Liver (tissue), 3 donors: ENCODE measurements around the gene ADORA2A.

ENCODE experiments used
- EGR1 ChIP-seq, 2 donors: IDR thresholded peaks; 2 replicates each; pipeline ENCODE4 v1.6.1; 2016 to 2018; ENCODE audit warnings: antibody characterized with exemption in 2 of 2, low read depth in 2 of 2
- FOXA1 ChIP-seq: IDR thresholded peaks from 2 replicates; pipeline ENCODE4 v1.6.1; 2016; ENCODE audit warnings: antibody characterized with exemption
- FOXA2 ChIP-seq: IDR thresholded peaks from 2 replicates; pipeline ENCODE4 v1.6.1; 2016; ENCODE audit warnings: antibody characterized with exemption
- GABPA ChIP-seq, 2 donors: IDR thresholded peaks in 1 of 2; conservative IDR thresholded peaks in 1 of 2; 2 replicates each; pipeline ENCODE4 v1.6.1; 2016; ENCODE audit warnings: antibody characterized with exemption in 2 of 2, mild to moderate bottlenecking in 1 of 2, moderate library complexity in 1 of 2
- JUND ChIP-seq, 2 donors: IDR thresholded peaks; 2 replicates each; pipeline ENCODE4 v1.6.1; 2016; ENCODE audit warnings: antibody characterized with exemption in 2 of 2
- MAX ChIP-seq: IDR thresholded peaks from 2 replicates; pipeline ENCODE4 v1.6.1; 2016; ENCODE audit warnings: antibody characterized with exemption
- RAD21 ChIP-seq, 2 donors: IDR thresholded peaks; 2 replicates each; pipeline ENCODE4 v1.6.1; 2016; ENCODE audit warnings: antibody characterized with exemption in 2 of 2, mild to moderate bottlenecking in 2 of 2
- SP1 ChIP-seq: IDR thresholded peaks from 2 replicates; pipeline ENCODE4 v1.6.1; 2018; ENCODE audit warnings: antibody characterized with exemption, mild to moderate bottlenecking
- TAF1 ChIP-seq: conservative IDR thresholded peaks from 2 replicates; pipeline ENCODE4 v1.6.1; 2016; ENCODE audit warnings: antibody characterized with exemption, mild to moderate bottlenecking
- YY1 ChIP-seq: IDR thresholded peaks from 2 replicates; pipeline ENCODE4 v1.6.1; 2016; ENCODE audit warnings: antibody characterized with exemption, mild to moderate bottlenecking
- TF ChIP-seq, protein P1 (sequence below): fragments of 150-350 bp; IDR thresholded peaks from 2 replicates; pipeline ENCODE4 v1.5.1; 2017; ENCODE audit warnings: improper control_type of control experiment, low read depth, low read length; ENCODE audit not compliant: missing input control
- TF ChIP-seq, protein P2 (sequence below): IDR thresholded peaks from 2 replicates; pipeline ENCODE4 v1.6.1; 2016; ENCODE audit warnings: antibody characterized with exemption, mild to moderate bottlenecking
- donor health status: healthy.
- donor health status: healthy.

- TF ChIP-seq, protein P1, sequence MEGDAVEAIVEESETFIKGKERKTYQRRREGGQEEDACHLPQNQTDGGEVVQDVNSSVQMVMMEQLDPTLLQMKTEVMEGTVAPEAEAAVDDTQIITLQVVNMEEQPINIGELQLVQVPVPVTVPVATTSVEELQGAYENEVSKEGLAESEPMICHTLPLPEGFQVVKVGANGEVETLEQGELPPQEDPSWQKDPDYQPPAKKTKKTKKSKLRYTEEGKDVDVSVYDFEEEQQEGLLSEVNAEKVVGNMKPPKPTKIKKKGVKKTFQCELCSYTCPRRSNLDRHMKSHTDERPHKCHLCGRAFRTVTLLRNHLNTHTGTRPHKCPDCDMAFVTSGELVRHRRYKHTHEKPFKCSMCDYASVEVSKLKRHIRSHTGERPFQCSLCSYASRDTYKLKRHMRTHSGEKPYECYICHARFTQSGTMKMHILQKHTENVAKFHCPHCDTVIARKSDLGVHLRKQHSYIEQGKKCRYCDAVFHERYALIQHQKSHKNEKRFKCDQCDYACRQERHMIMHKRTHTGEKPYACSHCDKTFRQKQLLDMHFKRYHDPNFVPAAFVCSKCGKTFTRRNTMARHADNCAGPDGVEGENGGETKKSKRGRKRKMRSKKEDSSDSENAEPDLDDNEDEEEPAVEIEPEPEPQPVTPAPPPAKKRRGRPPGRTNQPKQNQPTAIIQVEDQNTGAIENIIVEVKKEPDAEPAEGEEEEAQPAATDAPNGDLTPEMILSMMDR = no peak
- TF ChIP-seq SP1 (no peak), TAF1 (no peak), RAD21 (IDR thresholded peaks at IDR 0.05) (no peak), FOXA1 (no peak), EGR1 (IDR thresholded peaks at IDR 0.05; ENCODE audit: low read depth in 2 of 2) (no peak), MAX (no peak), GABPA (IDR thresholded peaks at IDR 0.05 in 1 of 2, conservative IDR thresholded peaks at IDR 0.05 in 1 of 2) (no peak), JUND (IDR thresholded peaks at IDR 0.05) (no peak), YY1 (no peak), FOXA2 (no peak)
- TF ChIP-seq, protein P2, sequence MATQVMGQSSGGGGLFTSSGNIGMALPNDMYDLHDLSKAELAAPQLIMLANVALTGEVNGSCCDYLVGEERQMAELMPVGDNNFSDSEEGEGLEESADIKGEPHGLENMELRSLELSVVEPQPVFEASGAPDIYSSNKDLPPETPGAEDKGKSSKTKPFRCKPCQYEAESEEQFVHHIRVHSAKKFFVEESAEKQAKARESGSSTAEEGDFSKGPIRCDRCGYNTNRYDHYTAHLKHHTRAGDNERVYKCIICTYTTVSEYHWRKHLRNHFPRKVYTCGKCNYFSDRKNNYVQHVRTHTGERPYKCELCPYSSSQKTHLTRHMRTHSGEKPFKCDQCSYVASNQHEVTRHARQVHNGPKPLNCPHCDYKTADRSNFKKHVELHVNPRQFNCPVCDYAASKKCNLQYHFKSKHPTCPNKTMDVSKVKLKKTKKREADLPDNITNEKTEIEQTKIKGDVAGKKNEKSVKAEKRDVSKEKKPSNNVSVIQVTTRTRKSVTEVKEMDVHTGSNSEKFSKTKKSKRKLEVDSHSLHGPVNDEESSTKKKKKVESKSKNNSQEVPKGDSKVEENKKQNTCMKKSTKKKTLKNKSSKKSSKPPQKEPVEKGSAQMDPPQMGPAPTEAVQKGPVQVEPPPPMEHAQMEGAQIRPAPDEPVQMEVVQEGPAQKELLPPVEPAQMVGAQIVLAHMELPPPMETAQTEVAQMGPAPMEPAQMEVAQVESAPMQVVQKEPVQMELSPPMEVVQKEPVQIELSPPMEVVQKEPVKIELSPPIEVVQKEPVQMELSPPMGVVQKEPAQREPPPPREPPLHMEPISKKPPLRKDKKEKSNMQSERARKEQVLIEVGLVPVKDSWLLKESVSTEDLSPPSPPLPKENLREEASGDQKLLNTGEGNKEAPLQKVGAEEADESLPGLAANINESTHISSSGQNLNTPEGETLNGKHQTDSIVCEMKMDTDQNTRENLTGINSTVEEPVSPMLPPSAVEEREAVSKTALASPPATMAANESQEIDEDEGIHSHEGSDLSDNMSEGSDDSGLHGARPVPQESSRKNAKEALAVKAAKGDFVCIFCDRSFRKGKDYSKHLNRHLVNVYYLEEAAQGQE = no peak
These were observed 29.0 kb upstream of the ADORA2A start for GRCh38 chr22:24398409-24398808.
